ENCODE data around the gene FIZ1.

DNA sequence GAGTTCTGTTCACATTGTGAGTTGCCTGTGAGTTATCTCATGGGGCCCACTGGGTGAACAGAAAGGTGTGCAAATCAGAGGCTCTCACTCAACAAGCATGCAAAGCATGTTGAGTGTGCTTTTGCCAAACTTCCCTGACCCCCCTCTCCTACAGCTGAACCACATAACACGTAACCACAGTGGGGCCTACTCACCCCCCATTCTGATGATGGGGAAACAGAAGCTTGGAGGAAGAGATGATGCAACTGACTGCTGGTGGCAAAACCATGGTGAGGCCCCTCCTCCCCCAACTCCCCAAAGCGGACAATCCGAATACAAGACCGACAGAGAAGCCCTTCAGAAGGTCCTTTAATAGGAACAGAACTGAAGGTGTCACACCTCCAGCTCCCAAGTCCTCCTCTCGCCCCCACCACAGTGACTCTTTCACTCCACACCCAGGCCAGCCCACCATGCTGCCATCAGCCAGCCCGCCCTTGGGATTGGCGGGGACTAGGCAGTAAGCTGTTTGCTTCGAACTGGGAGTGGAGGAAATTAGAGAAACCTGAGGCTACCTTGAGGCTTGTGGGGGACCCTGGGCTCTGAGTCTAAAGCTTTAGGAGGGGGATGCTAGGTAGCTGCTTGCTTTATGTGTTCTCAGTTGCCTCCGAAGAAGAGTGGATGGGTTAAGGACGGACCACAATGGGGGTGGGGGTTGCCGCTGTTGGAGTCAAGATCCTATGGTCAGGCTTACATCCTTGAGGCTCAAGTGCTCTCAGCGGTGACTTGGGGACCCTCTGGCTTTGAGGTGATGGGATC is 21.3 kb upstream of the FIZ1 start:
- TF ChIP-seq, protein P1, sequence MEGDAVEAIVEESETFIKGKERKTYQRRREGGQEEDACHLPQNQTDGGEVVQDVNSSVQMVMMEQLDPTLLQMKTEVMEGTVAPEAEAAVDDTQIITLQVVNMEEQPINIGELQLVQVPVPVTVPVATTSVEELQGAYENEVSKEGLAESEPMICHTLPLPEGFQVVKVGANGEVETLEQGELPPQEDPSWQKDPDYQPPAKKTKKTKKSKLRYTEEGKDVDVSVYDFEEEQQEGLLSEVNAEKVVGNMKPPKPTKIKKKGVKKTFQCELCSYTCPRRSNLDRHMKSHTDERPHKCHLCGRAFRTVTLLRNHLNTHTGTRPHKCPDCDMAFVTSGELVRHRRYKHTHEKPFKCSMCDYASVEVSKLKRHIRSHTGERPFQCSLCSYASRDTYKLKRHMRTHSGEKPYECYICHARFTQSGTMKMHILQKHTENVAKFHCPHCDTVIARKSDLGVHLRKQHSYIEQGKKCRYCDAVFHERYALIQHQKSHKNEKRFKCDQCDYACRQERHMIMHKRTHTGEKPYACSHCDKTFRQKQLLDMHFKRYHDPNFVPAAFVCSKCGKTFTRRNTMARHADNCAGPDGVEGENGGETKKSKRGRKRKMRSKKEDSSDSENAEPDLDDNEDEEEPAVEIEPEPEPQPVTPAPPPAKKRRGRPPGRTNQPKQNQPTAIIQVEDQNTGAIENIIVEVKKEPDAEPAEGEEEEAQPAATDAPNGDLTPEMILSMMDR (IDR thresholded peaks at IDR 0.05): no peak
- no peak for TF ChIP-seq EZH2phosphoT487 (IDR thresholded peaks at IDR 0.05)

Measured in neural progenitor cell (in vitro differentiated cells).